ENCODE data around the gene MRPS25.

MRPS25 gene

DNA sequence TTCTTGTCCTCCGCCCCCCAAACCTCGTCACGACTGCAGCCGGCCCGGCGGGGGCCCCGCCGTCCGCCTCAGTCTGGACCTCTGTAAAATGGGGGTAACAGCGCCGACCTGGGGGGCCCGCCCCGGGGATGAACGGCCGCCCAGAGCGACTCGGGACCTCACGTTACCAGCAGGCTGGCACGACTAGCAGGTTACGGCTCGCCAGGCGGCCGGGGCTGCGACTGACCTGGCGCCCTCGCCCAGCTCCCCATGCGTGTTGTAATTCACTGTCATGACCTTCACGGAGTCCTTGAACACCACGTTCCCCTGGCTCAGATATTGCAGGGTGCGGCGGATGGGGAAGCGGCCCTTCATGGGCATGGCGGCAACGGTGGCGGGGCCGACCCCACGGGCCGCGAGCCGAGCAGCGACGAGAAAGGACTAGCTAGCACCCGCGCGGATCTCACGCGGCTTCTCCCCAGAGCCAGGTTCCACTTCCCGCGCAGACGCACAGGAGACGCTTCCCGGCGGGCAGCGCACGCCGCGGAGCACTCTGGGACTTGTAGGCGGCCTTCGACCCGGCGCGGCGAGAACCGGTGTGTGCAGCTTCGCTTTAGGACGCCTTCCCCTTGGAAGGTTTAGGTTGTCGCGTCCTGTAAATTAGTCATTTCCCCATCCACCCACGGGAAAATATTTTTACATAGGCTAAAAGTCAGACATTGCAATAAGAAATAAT, at the start of gene MRPS25:
TSS of gene MRPS25 (minus strand) at position 481 of the 715 bp plus-strand sequence. CDS start at position 360, 121 bp downstream.
- Histone ChIP-seq H3K9ac (ENCODE audit: low read length) (peak within 1 kb of the TSS; percentile 96), H3K27me3 (ENCODE audit: insufficient read depth, low read length) (no peaks in the 10 kb centered on the region), H3F3A (ENCODE audit: insufficient read depth, low read length) (no peaks in the 10 kb centered on the region), H3K4me1 (ENCODE audit: insufficient read depth, low read length, severe bottlenecking) (peaks cover 18% of the 10 kb centered on the region), H3K79me2 (ENCODE audit: insufficient read depth, low read length) (peaks cover 31% of the 10 kb centered on the region), H3K9me3 (ENCODE audit: low read length) (no peaks in the 10 kb centered on the region), H3K4me3 (ENCODE audit: low read depth, low read length, poor library complexity, severe bottlenecking) (peak within 1 kb of the TSS; percentile 93), H3K9me2 (ENCODE audit: low read depth, low read length) (no peaks in the 10 kb centered on the region), H3K36me3 (ENCODE audit: insufficient read depth, low read length) (peaks cover 22% of the 10 kb centered on the region), H4K20me1 (ENCODE audit: insufficient read depth, low read length) (no peaks in the 10 kb centered on the region), H3K27ac (ENCODE audit: low read depth, low read length, poor library complexity, severe bottlenecking) (peak within 1 kb of the TSS; percentile 40), H3K4me2 (ENCODE audit: low read length) (peak within 1 kb of the TSS; percentile 73), H2AFZ (ENCODE audit: low read length) (peak within 1 kb of the TSS; percentile 98)
- TF ChIP-seq, protein P1, sequence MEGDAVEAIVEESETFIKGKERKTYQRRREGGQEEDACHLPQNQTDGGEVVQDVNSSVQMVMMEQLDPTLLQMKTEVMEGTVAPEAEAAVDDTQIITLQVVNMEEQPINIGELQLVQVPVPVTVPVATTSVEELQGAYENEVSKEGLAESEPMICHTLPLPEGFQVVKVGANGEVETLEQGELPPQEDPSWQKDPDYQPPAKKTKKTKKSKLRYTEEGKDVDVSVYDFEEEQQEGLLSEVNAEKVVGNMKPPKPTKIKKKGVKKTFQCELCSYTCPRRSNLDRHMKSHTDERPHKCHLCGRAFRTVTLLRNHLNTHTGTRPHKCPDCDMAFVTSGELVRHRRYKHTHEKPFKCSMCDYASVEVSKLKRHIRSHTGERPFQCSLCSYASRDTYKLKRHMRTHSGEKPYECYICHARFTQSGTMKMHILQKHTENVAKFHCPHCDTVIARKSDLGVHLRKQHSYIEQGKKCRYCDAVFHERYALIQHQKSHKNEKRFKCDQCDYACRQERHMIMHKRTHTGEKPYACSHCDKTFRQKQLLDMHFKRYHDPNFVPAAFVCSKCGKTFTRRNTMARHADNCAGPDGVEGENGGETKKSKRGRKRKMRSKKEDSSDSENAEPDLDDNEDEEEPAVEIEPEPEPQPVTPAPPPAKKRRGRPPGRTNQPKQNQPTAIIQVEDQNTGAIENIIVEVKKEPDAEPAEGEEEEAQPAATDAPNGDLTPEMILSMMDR (IDR thresholded peaks at IDR 0.05; ENCODE audit: low read length) = no peak
- TF ChIP-seq EZH2 (IDR thresholded peaks at IDR 0.05; ENCODE audit: borderline replicate concordance, low read length) = no peak

DNA sequence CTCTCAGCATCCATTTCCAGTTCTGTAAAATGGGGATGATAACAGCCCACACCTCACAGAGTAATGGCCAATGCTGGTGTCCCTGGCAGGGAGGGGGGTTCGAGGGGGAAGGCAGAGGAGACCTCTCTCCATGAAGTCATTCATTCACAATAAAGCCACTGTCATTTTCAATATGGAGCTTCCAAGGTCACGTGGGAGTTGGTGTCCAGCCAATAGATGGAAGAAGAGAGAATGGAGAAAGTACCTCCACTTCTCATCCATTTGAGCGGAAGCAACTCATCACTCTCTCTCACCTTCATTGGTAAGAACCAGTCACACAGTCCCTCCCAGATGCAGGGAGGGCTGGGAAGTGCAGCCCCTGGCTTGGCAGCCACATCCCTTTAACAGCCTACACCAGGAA, 48.8 kb upstream of the MRPS25 start:
- H3K36me3 ChIP-seq (ENCODE audit: insufficient read depth, low read length) = no peaks in the 10 kb centered on the region
- H3K4me3 ChIP-seq (ENCODE audit: low read depth, low read length, poor library complexity, severe bottlenecking) = no peak overlapping the region
- no peaks in the 10 kb centered on the region for H3K9me2 ChIP-seq (ENCODE audit: low read depth, low read length)
- H3F3A ChIP-seq (ENCODE audit: insufficient read depth, low read length) = no peaks in the 10 kb centered on the region
- H3K27me3 ChIP-seq (ENCODE audit: insufficient read depth, low read length) = no peaks in the 10 kb centered on the region; the same call in 1 of the 2 replicates
- H3K4me1 ChIP-seq (ENCODE audit: insufficient read depth, low read length, severe bottlenecking) = peaks cover 2% of the 10 kb centered on the region
- H2AFZ ChIP-seq (ENCODE audit: low read length) = no peak overlapping the region
- H3K9ac ChIP-seq (ENCODE audit: low read length) = no peak overlapping the region
- no peak overlapping the region for H3K27ac ChIP-seq (ENCODE audit: low read depth, low read length, poor library complexity, severe bottlenecking)
- no peak overlapping the region for H3K4me2 ChIP-seq (ENCODE audit: low read length)
- no peaks in the 10 kb centered on the region for H4K20me1 ChIP-seq (ENCODE audit: insufficient read depth, low read length)
- H3K9me3 ChIP-seq (ENCODE audit: low read length) = no peaks in the 10 kb centered on the region
- TF ChIP-seq EZH2 (IDR thresholded peaks at IDR 0.05; ENCODE audit: borderline replicate concordance, low read length) = no peak
- TF ChIP-seq, protein P1 (IDR thresholded peaks at IDR 0.05; ENCODE audit: low read length) = no peak
- H3K79me2 ChIP-seq (ENCODE audit: insufficient read depth, low read length) = no peaks in the 10 kb centered on the region

DNA sequence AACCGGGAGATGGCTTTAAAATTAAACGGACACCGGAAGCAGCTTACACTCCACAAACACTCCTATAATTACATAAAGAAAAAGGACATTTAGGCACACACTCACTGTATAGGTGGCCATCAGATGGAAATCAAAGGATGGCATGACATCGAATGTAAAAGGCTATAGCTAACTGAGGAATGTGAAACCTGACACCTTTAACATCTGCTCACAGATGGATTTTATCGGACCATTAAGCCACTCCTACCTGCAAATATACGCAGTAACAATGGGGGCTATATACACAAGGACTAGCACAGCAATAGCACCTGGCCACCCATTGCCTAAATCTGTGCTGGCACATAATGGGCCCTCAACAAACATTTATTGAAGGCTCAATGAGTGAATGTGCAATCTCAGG, 48.4 kb upstream of the MRPS25 start:
- no peak for TF ChIP-seq EZH2 (IDR thresholded peaks at IDR 0.05; ENCODE audit: borderline replicate concordance, low read length)
- TF ChIP-seq, protein P1 (IDR thresholded peaks at IDR 0.05; ENCODE audit: low read length) = no peak
- Histone ChIP-seq H4K20me1 (ENCODE audit: insufficient read depth, low read length) (no peaks in the 10 kb centered on the region), H3K9ac (ENCODE audit: low read length) (no peak overlapping the region), H3K27ac (ENCODE audit: low read depth, low read length, poor library complexity, severe bottlenecking) (no peak overlapping the region), H3F3A (ENCODE audit: insufficient read depth, low read length) (no peaks in the 10 kb centered on the region), H2AFZ (ENCODE audit: low read length) (no peak overlapping the region), H3K4me2 (ENCODE audit: low read length) (no peak overlapping the region), H3K4me3 (ENCODE audit: low read depth, low read length, poor library complexity, severe bottlenecking) (no peak overlapping the region), H3K9me3 (ENCODE audit: low read length) (no peaks in the 10 kb centered on the region), H3K9me2 (ENCODE audit: low read depth, low read length) (no peaks in the 10 kb centered on the region), H3K36me3 (ENCODE audit: insufficient read depth, low read length) (no peaks in the 10 kb centered on the region), H3K27me3 (ENCODE audit: insufficient read depth, low read length) (no peaks in the 10 kb centered on the region; the same call in 1 of the 2 replicates), H3K79me2 (ENCODE audit: insufficient read depth, low read length) (no peaks in the 10 kb centered on the region), H3K4me1 (ENCODE audit: insufficient read depth, low read length, severe bottlenecking) (no peaks in the 10 kb centered on the region)
